GM18499 (cell line): ENCODE measurements around the gene SH3RF3.

Experiments used
- ATAC-seq: cut with Tn5 transposase; IDR thresholded peaks from one replicate; pipeline ENCODE4 v1.9.1; 2021; ENCODE audit warnings: moderate number of reproducible peaks; ENCODE audit not compliant: insufficient read depth, unreplicated experiment

The SH3RF3 gene

GRCh38 chr2:109450574-109451273, 321.7 kb downstream of the SH3RF3 start:
- ATAC-seq, result no peak

GRCh38 chr2:109451671-109452070, 322.7 kb downstream of the SH3RF3 start:
- no peak for ATAC-seq

- ATAC-seq, result no peak
Observed at GRCh38 chr2:109452318-109453305, 323.6 kb downstream of the SH3RF3 start.

- no peak for ATAC-seq
Observed at GRCh38 chr2:109453371-109453995, 324.5 kb downstream of the SH3RF3 start.

GRCh38 chr2:109454304-109454703, 325.3 kb downstream of the SH3RF3 start:
- no peak for ATAC-seq

GRCh38 chr2:109454765-109455394, 325.9 kb downstream of the SH3RF3 start:
- no peak for ATAC-seq

- no peak for ATAC-seq
Observed at GRCh38 chr2:109455731-109456691, 327.0 kb downstream of the SH3RF3 start.

GRCh38 chr2:109456776-109457175, 327.8 kb downstream of the SH3RF3 start:
- ATAC-seq, result no peak

GRCh38 chr2:109457366-109457765, 328.4 kb downstream of the SH3RF3 start:
- no peak for ATAC-seq

- ATAC-seq, result no peak
Observed at GRCh38 chr2:109457794-109458193, 328.8 kb downstream of the SH3RF3 start.

- no peak for ATAC-seq
Observed at GRCh38 chr2:109458512-109458911, 329.5 kb downstream of the SH3RF3 start.

- ATAC-seq, result no peak
Observed at GRCh38 chr2:109459485-109459884, 330.5 kb downstream of the SH3RF3 start.

- no peak for ATAC-seq
Observed at GRCh38 chr2:109460553-109461324, 331.7 kb downstream of the SH3RF3 start.

GRCh38 chr2:109463236-109463635, 334.2 kb downstream of the SH3RF3 start:
- no peak for ATAC-seq

- no peak for ATAC-seq
Observed at GRCh38 chr2:109463891-109464290, 334.9 kb downstream of the SH3RF3 start.

GRCh38 chr2:109466674-109467575, 337.9 kb downstream of the SH3RF3 start:
- no peak for ATAC-seq

- no peak for ATAC-seq
Observed at GRCh38 chr2:109467701-109468100, 338.7 kb downstream of the SH3RF3 start.

GRCh38 chr2:109468893-109469292, 339.9 kb downstream of the SH3RF3 start:
- ATAC-seq, result no peak
